Activated gamma-delta T cell (primary cell): ENCODE measurements around the gene WDPCP.
"Not testable (repeated sequence)": the region's sequence is repeated elsewhere in the genome, so short reads cannot be mapped to it uniquely, and the experiment has no call there.

Experiments used
- DNase-seq: peaks from one replicate; lab custom pipeline; 2025; lab: John Stamatoyannopoulos, UW

The WDPCP gene

GRCh38 chr2:63591566-63592175 lies 3.4 kb upstream of the WDPCP start:
- DNase-seq = no peak

- no peak for DNase-seq
Observed at GRCh38 chr2:63590626-63591408, 2.5 kb upstream of the WDPCP start.

- no peak for DNase-seq
Observed at GRCh38 chr2:63589148-63589958, 1.1 kb upstream of the WDPCP start.

- DNase-seq = no peak
Observed at GRCh38 chr2:63587814-63588384, 378 bp downstream of the WDPCP start.

- DNase-seq = no peak
Observed at GRCh38 chr2:63582873-63583272, 5.4 kb downstream of the WDPCP start.

GRCh38 chr2:63581298-63581961 lies 6.8 kb downstream of the WDPCP start:
- no peak for DNase-seq

- no peak for DNase-seq
Observed at GRCh38 chr2:63580651-63581297, 7.5 kb downstream of the WDPCP start.

GRCh38 chr2:63578767-63579166 lies 9.5 kb downstream of the WDPCP start:
- DNase-seq = no peak

GRCh38 chr2:63576546-63576945 lies 11.7 kb downstream of the WDPCP start:
- DNase-seq = no peak

GRCh38 chr2:63573726-63574345 lies 14.4 kb downstream of the WDPCP start:
- not testable (repeated sequence) for DNase-seq

- not testable (repeated sequence) for DNase-seq
Observed at GRCh38 chr2:63573026-63573425, 15.3 kb downstream of the WDPCP start.

- DNase-seq = no peak
Observed at GRCh38 chr2:63572001-63572400, 16.3 kb downstream of the WDPCP start.

GRCh38 chr2:63571291-63571690 lies 17.0 kb downstream of the WDPCP start:
- no peak for DNase-seq

GRCh38 chr2:63569740-63570139 lies 18.5 kb downstream of the WDPCP start:
- no peak for DNase-seq

GRCh38 chr2:63562751-63563150 lies 25.5 kb downstream of the WDPCP start:
- no peak for DNase-seq

- not testable (repeated sequence) for DNase-seq
Observed at GRCh38 chr2:63558922-63559321, 29.4 kb downstream of the WDPCP start.

- DNase-seq = not testable (repeated sequence)
Observed at GRCh38 chr2:63557819-63558218, 30.5 kb downstream of the WDPCP start.

GRCh38 chr2:63555931-63556330 lies 32.3 kb downstream of the WDPCP start:
- no peak for DNase-seq

- no peak for DNase-seq
Observed at GRCh38 chr2:63555299-63555698, 33.0 kb downstream of the WDPCP start.

- no peak for DNase-seq
Observed at GRCh38 chr2:63553049-63553448, 35.2 kb downstream of the WDPCP start.

GRCh38 chr2:63545023-63545422 lies 43.3 kb downstream of the WDPCP start:
- no peak for DNase-seq
